Ectodermal cell (in vitro differentiated cells): ENCODE results near the gene COMMD1.

Source experiments
- H3K27ac ChIP-seq: 2 replicates; pipeline ENCODE4 v1.7.0; 2013; ENCODE audit warnings: mild to moderate bottlenecking, low read depth, low read length; ENCODE audit not compliant: insufficient read depth, poor library complexity, severe bottlenecking
- H3K27me3 ChIP-seq: 2 replicates; pipeline ENCODE4 v1.7.0; 2013; ENCODE audit warnings: mild to moderate bottlenecking, low read length; ENCODE audit not compliant: insufficient read depth, control insufficient read depth, poor library complexity, severe bottlenecking
- H3K36me3 ChIP-seq: one replicate; pipeline ENCODE4 v1.7.0; 2013; ENCODE audit warnings: low read length; ENCODE audit not compliant: control insufficient read depth, insufficient read depth
- H3K4me1 ChIP-seq: one replicate; pipeline ENCODE4 v1.7.0; 2013; ENCODE audit warnings: low read length; ENCODE audit not compliant: control insufficient read depth, insufficient read depth
- H3K4me3 ChIP-seq: 2 replicates; pipeline ENCODE4 v1.7.0; 2013; ENCODE audit warnings: low read depth, low read length, control low read depth; ENCODE audit not compliant: insufficient read depth
- H3K9me3 ChIP-seq: 2 replicates; pipeline ENCODE4 v1.7.0; 2013; ENCODE audit warnings: mild to moderate bottlenecking, low read length, moderate library complexity; ENCODE audit not compliant: control insufficient read depth
- WGBS, 2 experiments: methylation state at CpG; one replicate each; pipeline ENCODE4 v1.1.7; 2013; ENCODE audit warnings: missing lambda C conversion rate in 2 of 2; 5-methylcytosine and 5-hydroxymethylcytosine counted together

The COMMD1 gene

GRCh38 chr2:62099523-62100175 lies 194.2 kb downstream of the COMMD1 start:
- Histone ChIP-seq H3K36me3 (no peaks in the 10 kb centered on the region), H3K27me3 (no peaks in the 10 kb centered on the region), H3K4me3 (no peak overlapping the region), H3K27ac (no peak overlapping the region), H3K4me1 (no peaks in the 10 kb centered on the region), H3K9me3 (no peaks in the 10 kb centered on the region)
- 90 to 91% methylated on average over 9 to 10 of the region's 10 CpGs for WGBS, 2 experiments

- WGBS, 2 experiments = 93 to 98% methylated on average over 2 of the region's 2 CpGs
- no peaks in the 10 kb centered on the region for H3K9me3 ChIP-seq
- no peaks in the 10 kb centered on the region for H3K27me3 ChIP-seq
- H3K4me3 ChIP-seq = no peak overlapping the region
- H3K36me3 ChIP-seq = no peaks in the 10 kb centered on the region
- peaks cover 5% of the 10 kb centered on the region for H3K4me1 ChIP-seq
- H3K27ac ChIP-seq = no peak overlapping the region
Measured at GRCh38 chr2:62101886-62102285, 196.4 kb downstream of the COMMD1 start.

- H3K4me1 ChIP-seq = peaks cover 5% of the 10 kb centered on the region
- 92 to 100% methylated on average over 1 of the region's 1 CpG for WGBS, 2 experiments
- H3K36me3 ChIP-seq = no peaks in the 10 kb centered on the region
- H3K27ac ChIP-seq = no peak overlapping the region
- H3K9me3 ChIP-seq = no peaks in the 10 kb centered on the region
- no peak overlapping the region for H3K4me3 ChIP-seq
- no peaks in the 10 kb centered on the region for H3K27me3 ChIP-seq
Measured at GRCh38 chr2:62102402-62102920, 197.0 kb downstream of the COMMD1 start.

- Histone ChIP-seq H3K27ac (no peak overlapping the region), H3K36me3 (no peaks in the 10 kb centered on the region), H3K27me3 (no peaks in the 10 kb centered on the region), H3K4me3 (no peak overlapping the region), H3K9me3 (no peaks in the 10 kb centered on the region), H3K4me1 (peaks cover 5% of the 10 kb centered on the region)
- 89 to 98% methylated on average over 2 of the region's 2 CpGs for WGBS, 2 experiments
Measured at GRCh38 chr2:62109554-62109953, 204.1 kb downstream of the COMMD1 start.

- Histone ChIP-seq H3K36me3 (no peaks in the 10 kb centered on the region), H3K27ac (no peak overlapping the region), H3K4me1 (peaks cover 5% of the 10 kb centered on the region), H3K4me3 (no peak overlapping the region), H3K27me3 (no peaks in the 10 kb centered on the region), H3K9me3 (no peaks in the 10 kb centered on the region)
- 85 to 87% methylated on average over 3 of the region's 4 CpGs for WGBS, 2 experiments
Measured at GRCh38 chr2:62110415-62111025, 205.0 kb downstream of the COMMD1 start.

GRCh38 chr2:62112179-62112578 lies 206.7 kb downstream of the COMMD1 start:
- Histone ChIP-seq H3K27me3 (no peaks in the 10 kb centered on the region), H3K27ac (no peak overlapping the region), H3K36me3 (no peaks in the 10 kb centered on the region), H3K4me1 (no peaks in the 10 kb centered on the region), H3K4me3 (no peak overlapping the region), H3K9me3 (no peaks in the 10 kb centered on the region)
- WGBS, 2 experiments = 50 to 58% methylated on average over 2 of the region's 2 CpGs

- Histone ChIP-seq H3K27ac (no peak overlapping the region), H3K4me3 (no peak overlapping the region), H3K36me3 (no peaks in the 10 kb centered on the region), H3K27me3 (no peaks in the 10 kb centered on the region), H3K4me1 (no peaks in the 10 kb centered on the region), H3K9me3 (no peaks in the 10 kb centered on the region)
- 86 to 87% methylated on average over 5 of the region's 5 CpGs for WGBS, 2 experiments
Measured at GRCh38 chr2:62114564-62114963, 209.1 kb downstream of the COMMD1 start.

GRCh38 chr2:62116983-62117382 lies 211.5 kb downstream of the COMMD1 start:
- Histone ChIP-seq H3K9me3 (no peaks in the 10 kb centered on the region), H3K4me3 (no peak overlapping the region), H3K27me3 (no peaks in the 10 kb centered on the region), H3K27ac (no peak overlapping the region), H3K36me3 (no peaks in the 10 kb centered on the region), H3K4me1 (no peaks in the 10 kb centered on the region)
- 95 to 97% methylated on average over 2 to 3 of the region's 3 CpGs for whole genome bisulfite sequencing, 2 experiments

GRCh38 chr2:62118160-62118559 lies 212.7 kb downstream of the COMMD1 start:
- Histone ChIP-seq H3K4me1 (no peaks in the 10 kb centered on the region), H3K36me3 (no peaks in the 10 kb centered on the region), H3K4me3 (no peak overlapping the region), H3K9me3 (no peaks in the 10 kb centered on the region), H3K27me3 (no peaks in the 10 kb centered on the region), H3K27ac (no peak overlapping the region)

GRCh38 chr2:62119311-62119974 lies 214.0 kb downstream of the COMMD1 start:
- Histone ChIP-seq H3K27ac (no peak overlapping the region), H3K27me3 (no peaks in the 10 kb centered on the region), H3K4me1 (no peaks in the 10 kb centered on the region), H3K36me3 (no peaks in the 10 kb centered on the region), H3K9me3 (no peaks in the 10 kb centered on the region), H3K4me3 (no peak overlapping the region)
